ENCODE results near the gene THAP2.

The THAP2 gene

GRCh38 chr12:71704920-71705319 lies 40.8 kb downstream of the THAP2 start:
- no peak for DNase-seq

GRCh38 chr12:71708658-71709057 lies 44.6 kb downstream of the THAP2 start:
- DNase-seq, result no peak

DNA sequence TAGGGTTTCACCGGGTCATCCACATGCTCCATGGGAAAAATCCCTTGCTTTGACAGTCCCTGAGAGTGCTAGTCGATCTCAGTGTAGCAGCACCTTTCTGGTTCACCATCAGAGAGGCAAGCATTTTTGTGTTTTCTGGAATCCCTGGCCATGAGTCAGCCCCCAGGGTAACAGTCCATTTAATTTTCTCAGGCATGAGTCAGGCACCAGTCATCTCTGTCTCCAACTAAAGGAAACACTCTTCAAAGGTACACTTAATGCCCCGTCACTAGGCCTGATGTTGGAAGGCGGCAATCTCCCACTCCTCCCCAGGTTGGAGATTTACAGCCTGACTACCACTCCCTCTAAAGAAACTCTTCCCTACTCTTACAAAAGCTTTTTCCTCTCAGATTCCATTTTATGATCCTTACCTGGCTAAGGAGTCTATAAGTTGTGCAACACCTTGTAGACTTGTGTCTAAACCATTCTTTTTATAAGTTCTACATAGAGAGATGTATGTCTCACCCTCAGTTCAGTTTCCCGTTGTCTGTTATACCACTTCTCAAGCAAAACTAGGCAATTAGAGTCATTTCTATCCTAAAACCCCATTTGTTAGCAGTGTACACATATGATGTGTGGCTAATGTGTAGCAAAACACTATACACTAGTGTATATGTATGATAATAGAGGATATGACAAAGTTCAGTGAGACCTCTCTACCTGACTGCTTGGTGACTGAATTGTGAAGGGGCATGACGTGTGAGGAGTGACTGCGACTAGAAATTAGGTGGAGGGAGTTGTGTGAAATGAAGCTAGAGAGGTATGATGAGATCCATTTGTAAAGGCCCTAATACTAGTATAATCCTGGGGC lies 46.4 kb downstream of the THAP2 start:
- no peak for DNase-seq

DNA sequence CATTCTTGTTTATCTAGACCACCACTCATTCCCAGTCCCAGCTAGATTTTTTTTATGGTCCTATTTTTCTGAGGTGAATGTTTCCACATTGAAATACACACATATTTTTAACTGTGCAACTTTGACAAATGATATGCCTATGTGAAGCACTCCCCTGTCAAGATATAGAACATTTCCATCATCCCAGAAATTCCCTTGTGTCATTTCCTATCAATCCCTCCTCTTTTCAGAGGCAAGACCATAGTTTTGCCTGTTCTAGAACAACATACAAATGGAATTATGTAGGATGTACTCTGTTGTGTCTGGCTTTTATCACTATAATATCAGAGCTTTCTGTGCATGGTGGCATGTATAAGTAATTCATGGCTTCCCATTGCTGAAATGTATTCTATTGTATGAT lies 54.5 kb downstream of the THAP2 start:
- no peak for DNase-seq

DNA sequence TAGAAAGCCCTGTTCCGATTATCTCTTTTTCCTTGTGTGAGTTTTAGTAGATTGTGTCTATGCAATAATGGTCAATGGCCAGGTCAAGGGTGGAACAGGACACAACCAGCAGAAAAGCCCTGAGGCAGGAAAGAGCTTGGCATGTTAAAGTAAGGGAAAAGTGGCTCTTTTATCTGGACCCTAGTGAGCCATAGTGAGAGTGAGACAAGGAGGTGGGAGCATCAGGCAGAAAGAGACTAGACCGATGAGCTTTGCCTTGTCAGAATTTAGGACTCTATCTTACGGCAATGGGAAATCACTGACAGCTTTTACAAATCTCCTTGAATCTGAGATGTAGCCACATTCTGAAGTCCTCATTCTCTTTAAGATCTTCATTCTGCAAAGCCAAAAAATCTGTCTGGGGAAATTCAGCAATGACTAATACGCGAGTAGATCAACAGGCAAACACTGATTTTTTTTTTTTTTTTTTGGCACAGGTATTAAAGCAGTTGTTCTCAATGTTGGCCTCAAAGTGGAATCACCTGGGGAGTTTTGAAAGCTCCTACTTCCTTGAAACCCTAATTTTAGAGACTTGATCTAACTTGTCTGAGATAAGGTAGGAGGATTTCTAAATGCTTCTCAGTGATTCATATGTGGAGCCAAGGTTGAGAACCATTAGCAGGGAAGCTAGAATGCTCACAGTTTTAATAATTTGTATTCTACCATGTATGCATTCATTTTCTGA lies 55.7 kb downstream of the THAP2 start:
- DNase-seq, result no peak

DNA sequence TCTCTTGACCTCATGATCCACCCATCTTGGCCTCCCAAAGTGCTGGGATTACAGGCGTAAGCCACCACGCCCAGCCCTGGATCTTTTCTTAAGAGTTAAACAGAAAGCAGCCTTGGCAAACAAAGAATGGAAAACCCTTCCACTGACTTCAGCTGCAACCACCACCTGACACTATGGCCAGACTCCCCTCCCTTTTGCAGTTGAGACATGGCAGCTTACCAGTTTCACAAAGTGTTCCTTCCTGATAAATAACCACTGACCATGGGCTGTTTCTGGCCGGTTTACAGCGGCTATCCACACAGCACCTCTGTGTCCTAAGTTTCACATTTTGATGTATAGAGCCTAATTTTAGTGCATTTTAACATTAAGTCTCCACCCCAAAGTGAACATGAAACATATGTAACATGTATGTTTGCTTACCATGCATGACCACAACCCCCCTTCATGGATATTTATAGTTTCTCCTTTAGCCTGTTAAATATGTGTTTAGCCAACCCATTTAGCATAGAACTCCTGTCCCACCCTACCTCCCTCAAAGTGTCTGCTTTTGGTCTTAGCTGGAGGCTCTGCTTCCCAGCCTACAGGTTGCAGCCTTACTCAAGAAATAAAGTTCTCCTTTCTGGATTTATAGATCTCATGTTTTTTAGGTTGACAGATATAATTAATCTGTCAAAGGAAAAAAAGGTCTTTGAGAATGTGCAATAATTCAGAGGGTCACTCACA lies 57.8 kb downstream of the THAP2 start:
- DNase-seq, result no peak

DNA sequence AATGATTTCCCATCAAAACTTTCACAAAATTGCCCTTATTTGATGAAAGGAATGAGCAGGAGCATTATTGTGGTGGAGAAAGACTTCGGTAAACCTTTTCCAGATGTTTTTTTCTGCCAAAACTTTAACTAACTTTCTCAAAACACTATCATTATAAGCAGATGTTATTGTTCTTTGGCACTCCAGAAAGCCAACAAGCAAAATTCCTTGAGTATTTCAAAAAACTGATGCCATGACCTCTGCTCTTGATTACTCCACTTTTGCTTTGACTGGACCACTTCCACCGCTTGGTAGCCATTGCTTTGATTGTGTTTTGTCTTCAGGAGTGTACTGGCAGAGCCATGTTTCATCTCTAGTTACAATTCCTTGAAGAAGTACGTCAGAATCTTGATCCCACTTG lies 60.9 kb downstream of the THAP2 start:
- no peak for DNase-seq

GRCh38 chr12:71726548-71726947 lies 62.4 kb downstream of the THAP2 start:
- DNase-seq, result no peak

DNA sequence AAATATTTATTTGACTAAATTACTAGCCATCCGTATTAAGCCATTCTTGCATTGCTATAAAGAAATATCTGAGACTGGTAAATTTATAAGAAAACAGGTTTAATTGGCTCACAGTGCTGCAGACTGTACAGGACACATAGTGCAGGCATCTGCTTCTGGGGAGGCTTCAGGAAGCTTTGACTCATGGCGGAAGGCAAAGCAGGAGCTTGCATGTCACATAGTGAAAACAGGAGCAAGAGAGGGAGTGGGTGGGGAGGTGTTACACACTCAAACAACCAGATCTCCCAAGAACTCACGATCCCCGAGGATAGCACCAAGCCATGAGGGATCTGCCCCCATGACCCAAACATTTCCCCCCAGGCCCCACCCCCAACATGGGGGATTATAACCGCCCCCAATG lies 63.9 kb downstream of the THAP2 start:
- no peak for DNase-seq

All from suppressor macrophage treated with lipopolysaccharide for 1 hour (primary cell).